ENCODE results near the gene TLR9. TPM values are rescaled to one million over a fixed set of nuclear protein-coding genes. Genes with fewer than 3 reads are reported as not detected.
A peak's percentile ranks its signal among the peaks of the same experiment; 100 is the strongest.

The TLR9 gene
- total and polyA plus RNA-seq, 9 of the 15 experiments (the other 6 are each of a cell fraction or from before 2014, with no cell fraction given) = not detected

DNA sequence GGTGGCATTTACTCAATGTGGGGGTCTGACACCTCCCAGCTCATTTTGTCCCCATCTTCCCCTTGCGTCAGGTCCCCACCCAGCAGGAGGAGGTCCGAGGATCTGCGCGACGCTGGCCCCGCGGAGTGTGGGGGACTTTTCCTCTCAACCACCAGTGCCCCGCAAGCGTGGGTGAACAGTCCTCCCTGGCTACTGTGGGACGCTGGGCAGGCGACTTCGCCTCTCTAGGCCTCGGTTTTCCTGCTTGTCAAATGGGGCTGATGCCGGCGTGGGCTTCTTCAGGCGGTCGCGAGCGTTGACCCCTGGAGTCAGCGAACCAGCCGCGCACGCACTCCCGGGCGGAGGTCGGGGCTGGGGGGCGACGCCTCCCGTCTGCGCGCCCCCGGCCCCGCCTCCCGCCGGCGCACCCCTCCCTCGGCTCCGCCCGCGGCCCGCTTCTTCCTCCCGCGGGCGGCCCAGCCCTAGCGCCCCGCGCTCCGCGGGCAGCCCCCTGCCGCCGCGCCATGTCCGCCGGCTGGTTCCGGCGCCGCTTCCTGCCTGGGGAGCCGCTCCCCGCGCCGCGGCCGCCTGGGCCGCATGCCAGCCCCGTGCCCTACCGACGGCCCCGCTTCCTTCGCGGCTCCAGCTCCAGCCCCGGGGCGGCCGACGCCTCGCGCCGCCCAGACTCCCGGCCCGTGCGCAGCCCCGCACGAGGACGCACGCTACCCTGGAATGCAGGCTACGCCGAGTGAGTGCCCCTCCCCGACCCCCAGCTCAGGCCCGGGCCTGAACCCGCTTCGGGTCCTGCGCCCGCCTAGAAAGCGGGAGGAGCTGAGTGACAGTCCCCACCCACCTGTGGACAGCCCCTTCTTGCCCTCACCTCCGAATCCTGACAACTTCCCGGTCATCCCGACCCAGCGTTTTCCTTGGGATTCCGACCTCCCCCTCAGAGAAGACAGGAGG is 20.1 kb upstream of the TLR9 start, which contains the start of gene PPM1M (continued):
- TF ChIP-seq, protein P1, sequence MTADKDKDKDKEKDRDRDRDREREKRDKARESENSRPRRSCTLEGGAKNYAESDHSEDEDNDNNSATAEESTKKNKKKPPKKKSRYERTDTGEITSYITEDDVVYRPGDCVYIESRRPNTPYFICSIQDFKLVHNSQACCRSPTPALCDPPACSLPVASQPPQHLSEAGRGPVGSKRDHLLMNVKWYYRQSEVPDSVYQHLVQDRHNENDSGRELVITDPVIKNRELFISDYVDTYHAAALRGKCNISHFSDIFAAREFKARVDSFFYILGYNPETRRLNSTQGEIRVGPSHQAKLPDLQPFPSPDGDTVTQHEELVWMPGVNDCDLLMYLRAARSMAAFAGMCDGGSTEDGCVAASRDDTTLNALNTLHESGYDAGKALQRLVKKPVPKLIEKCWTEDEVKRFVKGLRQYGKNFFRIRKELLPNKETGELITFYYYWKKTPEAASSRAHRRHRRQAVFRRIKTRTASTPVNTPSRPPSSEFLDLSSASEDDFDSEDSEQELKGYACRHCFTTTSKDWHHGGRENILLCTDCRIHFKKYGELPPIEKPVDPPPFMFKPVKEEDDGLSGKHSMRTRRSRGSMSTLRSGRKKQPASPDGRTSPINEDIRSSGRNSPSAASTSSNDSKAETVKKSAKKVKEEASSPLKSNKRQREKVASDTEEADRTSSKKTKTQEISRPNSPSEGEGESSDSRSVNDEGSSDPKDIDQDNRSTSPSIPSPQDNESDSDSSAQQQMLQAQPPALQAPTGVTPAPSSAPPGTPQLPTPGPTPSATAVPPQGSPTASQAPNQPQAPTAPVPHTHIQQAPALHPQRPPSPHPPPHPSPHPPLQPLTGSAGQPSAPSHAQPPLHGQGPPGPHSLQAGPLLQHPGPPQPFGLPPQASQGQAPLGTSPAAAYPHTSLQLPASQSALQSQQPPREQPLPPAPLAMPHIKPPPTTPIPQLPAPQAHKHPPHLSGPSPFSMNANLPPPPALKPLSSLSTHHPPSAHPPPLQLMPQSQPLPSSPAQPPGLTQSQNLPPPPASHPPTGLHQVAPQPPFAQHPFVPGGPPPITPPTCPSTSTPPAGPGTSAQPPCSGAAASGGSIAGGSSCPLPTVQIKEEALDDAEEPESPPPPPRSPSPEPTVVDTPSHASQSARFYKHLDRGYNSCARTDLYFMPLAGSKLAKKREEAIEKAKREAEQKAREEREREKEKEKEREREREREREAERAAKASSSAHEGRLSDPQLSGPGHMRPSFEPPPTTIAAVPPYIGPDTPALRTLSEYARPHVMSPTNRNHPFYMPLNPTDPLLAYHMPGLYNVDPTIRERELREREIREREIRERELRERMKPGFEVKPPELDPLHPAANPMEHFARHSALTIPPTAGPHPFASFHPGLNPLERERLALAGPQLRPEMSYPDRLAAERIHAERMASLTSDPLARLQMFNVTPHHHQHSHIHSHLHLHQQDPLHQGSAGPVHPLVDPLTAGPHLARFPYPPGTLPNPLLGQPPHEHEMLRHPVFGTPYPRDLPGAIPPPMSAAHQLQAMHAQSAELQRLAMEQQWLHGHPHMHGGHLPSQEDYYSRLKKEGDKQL (CRISPR knock-in tag; IDR thresholded peaks at IDR 0.05; ENCODE audit: borderline replicate concordance) = no peak
- TF ChIP-seq KAT7 (CRISPR knock-in tag; IDR thresholded peaks at IDR 0.05; ENCODE audit: borderline replicate concordance) (no peak), SIRT6 (IDR thresholded peaks at IDR 0.05; ENCODE audit: low read depth, low read length) (no peak), NCOA2 (IDR thresholded peaks at IDR 0.05; ENCODE audit: partially characterized antibody in 2 of 2) (no peak), ZNF23 (CRISPR knock-in tag; IDR thresholded peaks at IDR 0.05) (no peak), ZNF232 (CRISPR knock-in tag; IDR thresholded peaks at IDR 0.05) (no peak), ZKSCAN8 (CRISPR knock-in tag; IDR thresholded peaks at IDR 0.05) (no peak), ZFX (CRISPR knock-in tag; IDR thresholded peaks at IDR 0.05) (peak; percentile 48), CREB1 (IDR thresholded peaks at IDR 0.05) (no peak), CREB1 (CRISPR knock-in tag; IDR thresholded peaks at IDR 0.05) (no peak), ZNF431 (CRISPR knock-in tag; IDR thresholded peaks at IDR 0.05) (no peak), SREBF2 (CRISPR knock-in tag; IDR thresholded peaks at IDR 0.05) (no peak), SMAD4 (CRISPR knock-in tag; conservative IDR thresholded peaks at IDR 0.05) (peak; percentile 66), SETDB1 (IDR thresholded peaks at IDR 0.05; ENCODE audit: low read length) (no peak)
- TF ChIP-seq, protein P2, sequence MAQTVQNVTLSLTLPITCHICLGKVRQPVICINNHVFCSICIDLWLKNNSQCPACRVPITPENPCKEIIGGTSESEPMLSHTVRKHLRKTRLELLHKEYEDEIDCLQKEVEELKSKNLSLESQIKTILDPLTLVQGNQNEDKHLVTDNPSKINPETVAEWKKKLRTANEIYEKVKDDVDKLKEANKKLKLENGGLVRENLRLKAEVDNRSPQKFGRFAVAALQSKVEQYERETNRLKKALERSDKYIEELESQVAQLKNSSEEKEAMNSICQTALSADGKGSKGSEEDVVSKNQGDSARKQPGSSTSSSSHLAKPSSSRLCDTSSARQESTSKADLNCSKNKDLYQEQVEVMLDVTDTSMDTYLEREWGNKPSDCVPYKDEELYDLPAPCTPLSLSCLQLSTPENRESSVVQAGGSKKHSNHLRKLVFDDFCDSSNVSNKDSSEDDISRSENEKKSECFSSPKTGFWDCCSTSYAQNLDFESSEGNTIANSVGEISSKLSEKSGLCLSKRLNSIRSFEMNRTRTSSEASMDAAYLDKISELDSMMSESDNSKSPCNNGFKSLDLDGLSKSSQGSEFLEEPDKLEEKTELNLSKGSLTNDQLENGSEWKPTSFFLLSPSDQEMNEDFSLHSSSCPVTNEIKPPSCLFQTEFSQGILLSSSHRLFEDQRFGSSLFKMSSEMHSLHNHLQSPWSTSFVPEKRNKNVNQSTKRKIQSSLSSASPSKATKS (CRISPR knock-in tag; IDR thresholded peaks at IDR 0.05) = no peak
- TF ChIP-seq, protein P3, sequence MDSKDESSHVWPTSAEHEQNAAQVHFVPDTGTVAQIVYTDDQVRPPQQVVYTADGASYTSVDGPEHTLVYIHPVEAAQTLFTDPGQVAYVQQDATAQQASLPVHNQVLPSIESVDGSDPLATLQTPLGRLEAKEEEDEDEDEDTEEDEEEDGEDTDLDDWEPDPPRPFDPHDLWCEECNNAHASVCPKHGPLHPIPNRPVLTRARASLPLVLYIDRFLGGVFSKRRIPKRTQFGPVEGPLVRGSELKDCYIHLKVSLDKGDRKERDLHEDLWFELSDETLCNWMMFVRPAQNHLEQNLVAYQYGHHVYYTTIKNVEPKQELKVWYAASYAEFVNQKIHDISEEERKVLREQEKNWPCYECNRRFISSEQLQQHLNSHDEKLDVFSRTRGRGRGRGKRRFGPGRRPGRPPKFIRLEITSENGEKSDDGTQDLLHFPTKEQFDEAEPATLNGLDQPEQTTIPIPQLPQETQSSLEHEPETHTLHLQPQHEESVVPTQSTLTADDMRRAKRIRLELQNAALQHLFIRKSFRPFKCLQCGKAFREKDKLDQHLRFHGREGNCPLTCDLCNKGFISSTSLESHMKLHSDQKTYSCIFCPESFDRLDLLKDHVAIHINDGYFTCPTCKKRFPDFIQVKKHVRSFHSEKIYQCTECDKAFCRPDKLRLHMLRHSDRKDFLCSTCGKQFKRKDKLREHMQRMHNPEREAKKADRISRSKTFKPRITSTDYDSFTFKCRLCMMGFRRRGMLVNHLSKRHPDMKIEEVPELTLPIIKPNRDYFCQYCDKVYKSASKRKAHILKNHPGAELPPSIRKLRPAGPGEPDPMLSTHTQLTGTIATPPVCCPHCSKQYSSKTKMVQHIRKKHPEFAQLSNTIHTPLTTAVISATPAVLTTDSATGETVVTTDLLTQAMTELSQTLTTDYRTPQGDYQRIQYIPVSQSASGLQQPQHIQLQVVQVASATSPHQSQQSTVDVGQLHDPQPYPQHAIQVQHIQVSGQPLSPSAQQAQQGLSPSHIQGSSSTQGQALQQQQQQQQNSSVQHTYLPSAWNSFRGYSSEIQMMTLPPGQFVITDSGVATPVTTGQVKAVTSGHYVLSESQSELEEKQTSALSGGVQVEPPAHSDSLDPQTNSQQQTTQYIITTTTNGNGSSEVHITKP (IDR thresholded peaks at IDR 0.05; ENCODE audit: partially characterized antibody) = no peak

All from K562 (cell line).